Measurements from ENCODE around the gene ZBTB17. TPM values are rescaled to one million over a fixed set of nuclear protein-coding genes. Genes with fewer than 3 reads are reported as not detected.

Gene ZBTB17
- total RNA-seq, 1 donor from 2014 or later, result 24.1 TPM

- TF ChIP-seq CTCF (IDR thresholded peaks at IDR 0.05; ENCODE audit: insufficient read depth, low read length, poor library complexity, severe bottlenecking), result no peak
- Histone ChIP-seq H3K36me3 (ENCODE audit: control insufficient read depth, insufficient read depth, low read length) (no peaks in the 10 kb centered on the region), H3K27me3 (ENCODE audit: control insufficient read depth, insufficient read depth, low read length) (no peaks in the 10 kb centered on the region), H3K4me3 (ENCODE audit: low read depth, low read length) (no peak overlapping the region)
- no peak for DNase-seq (ENCODE audit: low read depth)
Observed at GRCh38 chr1:15958111-15958510, 17.8 kb downstream of the ZBTB17 start.

DNA sequence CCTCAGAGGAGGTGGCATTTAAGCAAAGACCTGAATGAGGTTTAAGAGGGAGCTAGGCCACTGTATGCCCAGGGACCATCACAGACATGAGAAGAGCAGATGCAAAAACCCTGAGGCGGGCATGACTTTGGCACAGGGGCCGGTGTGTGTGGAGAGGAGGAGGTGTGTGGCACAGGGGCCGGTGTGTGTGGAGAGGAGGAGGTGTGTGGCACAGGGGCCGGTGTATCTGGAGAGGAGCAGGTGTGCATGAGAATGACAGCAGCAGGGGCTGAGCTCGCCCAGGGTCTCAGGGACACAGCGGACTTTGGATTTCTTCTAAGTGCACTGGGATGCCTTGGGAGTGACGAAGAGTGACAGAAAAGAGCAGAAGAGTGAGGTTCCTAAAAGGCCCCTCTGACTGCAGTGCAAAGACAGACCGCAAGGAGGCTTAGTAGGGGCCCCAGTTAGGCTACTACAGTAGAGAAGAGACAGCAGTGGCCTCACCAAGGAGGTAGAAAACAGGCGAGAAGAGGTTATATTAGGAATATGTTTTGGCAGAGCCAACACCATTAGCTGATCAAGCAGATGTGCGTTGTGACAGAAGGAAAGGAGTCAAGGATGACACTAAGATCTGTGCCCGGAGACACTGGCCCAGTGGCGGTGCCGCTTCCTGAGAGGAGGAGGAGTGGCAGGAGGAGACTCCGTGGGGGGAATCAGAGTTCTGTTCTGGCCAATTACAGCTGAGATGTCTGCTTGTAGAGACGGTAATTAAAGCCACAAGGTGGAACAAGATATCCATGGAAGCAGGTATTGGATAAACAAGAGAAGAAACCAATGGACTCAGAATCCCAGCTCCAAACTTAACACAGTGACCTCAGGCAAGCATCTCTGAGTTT lies 18.4 kb downstream of the ZBTB17 start:
- Histone ChIP-seq H3K4me3 (ENCODE audit: low read depth, low read length) (no peak overlapping the region), H3K27me3 (ENCODE audit: control insufficient read depth, insufficient read depth, low read length) (no peaks in the 10 kb centered on the region), H3K36me3 (ENCODE audit: control insufficient read depth, insufficient read depth, low read length) (no peaks in the 10 kb centered on the region)
- no peak for DNase-seq (ENCODE audit: low read depth)
- TF ChIP-seq CTCF (IDR thresholded peaks at IDR 0.05; ENCODE audit: insufficient read depth, low read length, poor library complexity, severe bottlenecking), result peak; percentile 67

DNA sequence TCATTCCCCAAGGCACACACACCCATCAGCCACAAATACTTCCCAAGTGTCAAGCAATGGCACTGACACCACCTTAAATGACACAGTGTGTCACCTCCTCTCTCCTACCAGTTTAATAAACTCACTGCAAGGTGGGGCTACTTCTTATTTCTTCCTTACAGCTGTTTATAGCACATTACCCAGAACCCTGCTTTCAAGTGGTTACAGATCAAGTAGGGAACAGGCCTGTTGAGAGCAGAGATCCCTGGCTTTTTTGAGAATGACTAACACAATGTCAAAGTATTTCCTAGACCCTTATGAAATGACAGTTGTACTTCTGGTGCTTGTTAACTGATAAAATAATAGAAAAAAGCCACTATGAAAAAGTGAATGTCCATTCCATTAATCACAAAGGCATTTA lies 19.8 kb downstream of the ZBTB17 start:
- DNase-seq (ENCODE audit: low read depth), result no peak
- H3K4me3 ChIP-seq (ENCODE audit: low read depth, low read length), result no peak overlapping the region
- no peak for TF ChIP-seq CTCF (IDR thresholded peaks at IDR 0.05; ENCODE audit: insufficient read depth, low read length, poor library complexity, severe bottlenecking)
- no peaks in the 10 kb centered on the region for H3K36me3 ChIP-seq (ENCODE audit: control insufficient read depth, insufficient read depth, low read length)
- H3K27me3 ChIP-seq (ENCODE audit: control insufficient read depth, insufficient read depth, low read length), result no peaks in the 10 kb centered on the region

DNA sequence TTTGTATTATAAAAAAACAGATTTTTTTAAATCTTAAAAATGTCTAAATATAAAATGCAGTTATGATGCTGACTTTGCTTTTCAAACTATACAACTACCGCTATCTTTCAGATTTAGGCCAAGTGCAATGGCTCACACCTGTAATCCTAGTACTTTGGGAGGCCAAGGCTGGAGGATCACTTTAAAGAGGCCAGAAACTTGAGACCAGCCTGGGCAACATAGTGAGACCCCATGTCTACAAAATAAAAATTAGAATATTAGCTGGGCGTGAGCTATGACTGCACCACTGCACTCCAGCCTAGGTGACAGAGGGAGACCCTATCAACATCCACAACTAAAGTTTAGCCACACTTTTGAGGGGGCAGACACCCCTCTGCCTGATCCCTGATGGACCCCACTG lies 20.3 kb downstream of the ZBTB17 start:
- Histone ChIP-seq H3K36me3 (ENCODE audit: control insufficient read depth, insufficient read depth, low read length) (no peaks in the 10 kb centered on the region), H3K4me3 (ENCODE audit: low read depth, low read length) (no peak overlapping the region), H3K27me3 (ENCODE audit: control insufficient read depth, insufficient read depth, low read length) (no peaks in the 10 kb centered on the region)
- no peak for TF ChIP-seq CTCF (IDR thresholded peaks at IDR 0.05; ENCODE audit: insufficient read depth, low read length, poor library complexity, severe bottlenecking)
- no peak for DNase-seq (ENCODE audit: low read depth)

DNA sequence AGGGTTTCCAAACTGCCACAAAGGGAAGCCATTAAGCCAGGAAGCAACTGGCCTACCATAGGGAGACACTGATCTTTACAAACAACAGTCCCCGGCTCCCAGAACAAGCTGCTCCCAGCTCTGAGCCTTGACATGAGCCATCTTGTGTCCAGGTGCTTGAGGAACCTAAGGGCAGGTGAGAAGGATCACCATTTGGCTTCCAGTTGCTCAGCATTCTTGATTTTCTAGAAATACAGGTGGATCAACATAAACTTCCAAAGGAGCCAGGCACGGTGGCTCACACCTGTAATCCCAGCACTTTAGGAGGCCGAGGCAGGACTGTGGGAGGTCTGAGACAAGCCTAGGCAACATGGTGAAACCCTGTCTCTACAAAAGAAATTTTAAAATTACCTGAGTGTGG lies 21.6 kb downstream of the ZBTB17 start:
- no peak for TF ChIP-seq CTCF (IDR thresholded peaks at IDR 0.05; ENCODE audit: insufficient read depth, low read length, poor library complexity, severe bottlenecking)
- no peaks in the 10 kb centered on the region for H3K27me3 ChIP-seq (ENCODE audit: control insufficient read depth, insufficient read depth, low read length)
- DNase-seq (ENCODE audit: low read depth), result no peak
- H3K36me3 ChIP-seq (ENCODE audit: control insufficient read depth, insufficient read depth, low read length), result no peaks in the 10 kb centered on the region
- no peak overlapping the region for H3K4me3 ChIP-seq (ENCODE audit: low read depth, low read length)

DNA sequence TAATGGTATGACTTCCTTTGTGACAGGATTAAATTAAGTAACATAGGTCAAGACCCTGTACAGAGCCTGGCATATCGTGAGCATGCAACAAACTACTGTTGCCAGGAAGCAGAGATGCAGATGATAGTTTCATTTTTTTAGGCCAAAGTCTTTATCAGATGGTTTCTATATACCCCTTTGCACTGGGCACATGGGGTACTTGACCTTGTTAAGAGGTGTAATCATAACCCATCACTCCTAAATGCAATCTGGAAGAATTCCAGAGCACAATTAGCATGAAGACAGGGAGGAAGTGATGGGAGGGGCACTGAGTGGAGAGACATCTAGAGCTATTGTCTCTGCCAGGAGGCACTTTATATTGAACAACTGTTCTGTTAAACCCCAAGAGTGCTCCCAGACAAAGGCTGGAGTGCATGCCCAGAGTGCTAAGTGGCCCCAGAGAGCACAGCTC lies 22.1 kb downstream of the ZBTB17 start:
- Histone ChIP-seq H3K4me3 (ENCODE audit: low read depth, low read length) (no peak overlapping the region), H3K27me3 (ENCODE audit: control insufficient read depth, insufficient read depth, low read length) (no peaks in the 10 kb centered on the region), H3K36me3 (ENCODE audit: control insufficient read depth, insufficient read depth, low read length) (no peaks in the 10 kb centered on the region)
- no peak for DNase-seq (ENCODE audit: low read depth)
- TF ChIP-seq CTCF (IDR thresholded peaks at IDR 0.05; ENCODE audit: insufficient read depth, low read length, poor library complexity, severe bottlenecking), result no peak

All from kidney epithelial cell (primary cell).